ENCODE data around the gene IFRD2. TPM values are rescaled to one million over a fixed set of nuclear protein-coding genes. Genes with fewer than 3 reads are reported as not detected.

The IFRD2 gene
- total RNA-seq, 1 donor from 2014 or later, result 77.1 TPM

GRCh38 chr3:50239649-50240048 lies 52.6 kb downstream of the IFRD2 start:
- DNase-seq (ENCODE audit: low read depth, low spot score), result no peak
- H3K36me3 Mint-ChIP-seq (ENCODE audit: low read depth), result no peaks in the 10 kb centered on the region
- H3K4me3 Mint-ChIP-seq, result peak overlapping the region; percentile 98
- peaks cover 3% of the 10 kb centered on the region for H3K27me3 Mint-ChIP-seq (ENCODE audit: low read depth)
- H3K9me3 Mint-ChIP-seq, result no peaks in the 10 kb centered on the region
- TF ChIP-seq CTCF (conservative IDR thresholded peaks at IDR 0.05), result no peak
- peak overlapping the region; percentile 84 for H3K27ac Mint-ChIP-seq (ENCODE audit: unreplicated experiment)
- peaks cover 75% of the 10 kb centered on the region for H3K4me1 Mint-ChIP-seq

GRCh38 chr3:50238549-50239026 lies 53.6 kb downstream of the IFRD2 start:
- H3K36me3 Mint-ChIP-seq (ENCODE audit: low read depth), result no peaks in the 10 kb centered on the region
- DNase-seq (ENCODE audit: low read depth, low spot score), result no peak
- H3K4me1 Mint-ChIP-seq, result peaks cover 69% of the 10 kb centered on the region
- H3K9me3 Mint-ChIP-seq, result no peaks in the 10 kb centered on the region
- H3K27me3 Mint-ChIP-seq (ENCODE audit: low read depth), result peaks cover 3% of the 10 kb centered on the region
- peak overlapping the region; percentile 98 for H3K4me3 Mint-ChIP-seq
- peak overlapping the region; percentile 62 for H3K27ac Mint-ChIP-seq (ENCODE audit: unreplicated experiment)
- TF ChIP-seq CTCF (conservative IDR thresholded peaks at IDR 0.05), result no peak

- H3K27me3 Mint-ChIP-seq (ENCODE audit: low read depth), result peaks cover 3% of the 10 kb centered on the region
- peaks cover 74% of the 10 kb centered on the region for H3K4me1 Mint-ChIP-seq
- peak overlapping the region; percentile 96 for H3K27ac Mint-ChIP-seq (ENCODE audit: unreplicated experiment)
- DNase-seq (ENCODE audit: low read depth, low spot score), result peak; percentile 49
- no peak for TF ChIP-seq CTCF (conservative IDR thresholded peaks at IDR 0.05)
- H3K9me3 Mint-ChIP-seq, result no peaks in the 10 kb centered on the region
- H3K4me3 Mint-ChIP-seq, result peak overlapping the region; percentile 98
- H3K36me3 Mint-ChIP-seq (ENCODE audit: low read depth), result no peaks in the 10 kb centered on the region
Measured at GRCh38 chr3:50237754-50238548, 54.3 kb downstream of the IFRD2 start.

Other genes with a start within 250 kb of the IFRD2 start
- 193 and 213 TPM in 2 replicates for gene RBM5, start 203.5 kb downstream of the IFRD2 start, total RNA-seq
- gene SEMA3F, start 137.1 kb downstream of the IFRD2 start, total RNA-seq, result 4.2 and 5.8 TPM in 2 replicates
- not detected in 2 replicates for gene GNAT1, start 100.8 kb downstream of the IFRD2 start, total RNA-seq
- 1.8 and 2.7 TPM in 2 replicates for gene SLC38A3, start 87.2 kb downstream of the IFRD2 start, total RNA-seq
- gene GNAI2, start 56.2 kb downstream of the IFRD2 start, total RNA-seq, result 176 and 190 TPM in 2 replicates
- gene SEMA3B, start 23.3 kb downstream of the IFRD2 start, total RNA-seq, result 2.3 and 2.9 TPM in 2 replicates
- not detected in 2 replicates for gene LSMEM2, start 13.3 kb downstream of the IFRD2 start, total RNA-seq
- 2.9 and 4.4 TPM in 2 replicates for gene HYAL3, start 7.0 kb upstream of the IFRD2 start, total RNA-seq
- 9.7 and 10.7 TPM in 2 replicates for gene NAA80, start 7.0 kb upstream of the IFRD2 start, total RNA-seq
- 2.0 and 2.5 TPM in 2 replicates for gene HYAL1, start 11.1 kb upstream of the IFRD2 start, total RNA-seq
- gene HYAL2, start 30.3 kb upstream of the IFRD2 start, total RNA-seq, result 73.0 and 78.0 TPM in 2 replicates
- gene TUSC2, start 35.8 kb upstream of the IFRD2 start, total RNA-seq, result 35.0 and 35.5 TPM in 2 replicates
- gene RASSF1, start 48.4 kb upstream of the IFRD2 start, total RNA-seq, result 15.1 and 16.8 TPM in 2 replicates
- gene ZMYND10, start 53.3 kb upstream of the IFRD2 start, total RNA-seq, result 2.3 and 2.5 TPM in 2 replicates
- 29.7 and 30.6 TPM in 2 replicates for gene NPRL2, start 58.3 kb upstream of the IFRD2 start, total RNA-seq
- 11.7 and 12.8 TPM in 2 replicates for gene CYB561D2, start 58.4 kb upstream of the IFRD2 start, total RNA-seq
- gene TMEM115, start 67.1 kb upstream of the IFRD2 start, total RNA-seq, result 37.8 and 39.2 TPM in 2 replicates
- 8.7 and 9.3 TPM in 2 replicates for gene CACNA2D2, start 211.2 kb upstream of the IFRD2 start, total RNA-seq